GM10266 (cell line): ENCODE measurements around the gene GORASP1.

Source experiments
- DNase-seq: peaks from one replicate; pipeline ENCODE4 v3.0.0; 2012; ENCODE audit errors: extremely low spot score
- TF ChIP-seq, protein P1 (sequence below): IDR thresholded peaks from 2 replicates; pipeline ENCODE4 v1.5.1; 2012; ENCODE audit warnings: mild to moderate bottlenecking, low read depth; ENCODE audit not compliant: control insufficient read depth, insufficient read depth; ENCODE audit errors: missing control alignments

GORASP1 gene

DNA sequence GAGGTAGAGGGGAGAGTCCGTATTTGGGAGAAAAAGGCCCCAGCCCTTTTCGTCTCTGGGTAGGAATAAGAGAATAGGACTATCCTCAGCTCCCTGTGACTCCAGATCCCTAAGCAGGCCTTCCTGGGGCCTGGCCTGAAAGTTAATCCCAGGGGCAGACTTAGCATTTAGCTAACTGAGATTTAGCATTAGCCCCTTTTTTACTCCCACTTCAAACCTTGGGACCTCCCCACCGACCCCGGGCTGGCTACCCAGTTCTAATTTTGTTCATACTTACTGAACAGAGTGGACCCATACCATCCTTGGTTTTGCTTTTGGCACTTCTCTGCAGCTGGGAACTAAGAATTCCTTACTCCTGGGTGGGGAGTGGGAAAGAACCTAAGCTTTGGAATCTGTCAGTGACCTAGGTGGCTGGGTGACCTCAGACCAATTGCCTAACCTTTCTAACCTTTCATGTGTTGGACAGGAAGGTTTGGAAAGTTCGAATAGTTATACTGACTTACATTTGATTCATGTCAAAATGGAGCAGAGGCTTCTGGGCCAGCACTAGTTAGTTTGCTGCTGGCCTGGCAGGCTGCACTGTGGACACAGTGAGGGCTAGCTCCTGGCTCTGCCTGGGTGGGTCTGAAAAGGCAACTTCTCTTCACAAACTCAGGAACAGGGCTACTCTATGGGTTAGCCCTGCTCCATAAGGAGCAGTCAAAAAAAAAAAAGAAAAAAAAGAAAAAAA is 11.7 kb upstream of the GORASP1 start:
- TF ChIP-seq, protein P1, sequence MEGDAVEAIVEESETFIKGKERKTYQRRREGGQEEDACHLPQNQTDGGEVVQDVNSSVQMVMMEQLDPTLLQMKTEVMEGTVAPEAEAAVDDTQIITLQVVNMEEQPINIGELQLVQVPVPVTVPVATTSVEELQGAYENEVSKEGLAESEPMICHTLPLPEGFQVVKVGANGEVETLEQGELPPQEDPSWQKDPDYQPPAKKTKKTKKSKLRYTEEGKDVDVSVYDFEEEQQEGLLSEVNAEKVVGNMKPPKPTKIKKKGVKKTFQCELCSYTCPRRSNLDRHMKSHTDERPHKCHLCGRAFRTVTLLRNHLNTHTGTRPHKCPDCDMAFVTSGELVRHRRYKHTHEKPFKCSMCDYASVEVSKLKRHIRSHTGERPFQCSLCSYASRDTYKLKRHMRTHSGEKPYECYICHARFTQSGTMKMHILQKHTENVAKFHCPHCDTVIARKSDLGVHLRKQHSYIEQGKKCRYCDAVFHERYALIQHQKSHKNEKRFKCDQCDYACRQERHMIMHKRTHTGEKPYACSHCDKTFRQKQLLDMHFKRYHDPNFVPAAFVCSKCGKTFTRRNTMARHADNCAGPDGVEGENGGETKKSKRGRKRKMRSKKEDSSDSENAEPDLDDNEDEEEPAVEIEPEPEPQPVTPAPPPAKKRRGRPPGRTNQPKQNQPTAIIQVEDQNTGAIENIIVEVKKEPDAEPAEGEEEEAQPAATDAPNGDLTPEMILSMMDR, result no peak
- no peak for DNase-seq

DNA sequence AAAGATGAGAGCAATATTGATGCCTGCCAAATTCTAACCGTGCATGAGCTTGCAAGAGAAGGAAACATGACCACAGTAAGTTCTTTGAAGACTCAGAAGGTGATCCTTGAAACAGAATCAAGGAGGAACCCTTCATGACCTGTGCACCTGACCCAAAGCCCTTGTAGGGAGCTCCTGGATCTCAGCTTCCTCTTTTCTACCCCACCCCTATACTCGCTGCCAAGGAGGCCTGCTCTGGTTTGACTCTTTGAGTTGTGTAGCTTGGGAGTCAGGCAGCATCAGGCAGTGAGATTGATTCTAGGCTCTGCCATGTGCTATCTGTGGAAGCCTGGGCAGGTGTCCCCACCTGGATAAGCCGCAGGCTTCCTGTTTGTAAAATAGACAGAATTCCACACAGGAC is 10.7 kb upstream of the GORASP1 start:
- TF ChIP-seq, protein P1, result no peak
- DNase-seq, result no peak

DNA sequence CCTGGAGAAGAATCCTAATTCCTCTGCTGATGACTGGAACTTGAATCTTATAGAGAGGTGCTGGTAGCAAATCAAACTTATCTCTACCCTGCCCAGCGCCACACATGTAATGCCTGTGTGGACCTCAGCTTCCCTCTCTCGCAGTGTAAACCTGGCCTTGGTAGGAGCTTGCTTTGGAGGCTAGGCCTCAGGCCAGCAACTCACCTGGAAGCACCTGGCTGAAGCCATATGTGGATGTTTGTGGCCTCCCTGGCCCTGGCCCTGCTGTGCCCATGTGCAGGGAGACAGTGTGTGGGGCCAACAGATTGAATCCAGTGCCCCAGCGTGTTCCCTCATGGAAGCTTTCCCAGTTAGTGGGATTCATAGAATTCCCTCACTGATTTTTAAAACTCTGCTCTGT is 8.4 kb upstream of the GORASP1 start:
- no peak for DNase-seq
- TF ChIP-seq, protein P1, result no peak

DNA sequence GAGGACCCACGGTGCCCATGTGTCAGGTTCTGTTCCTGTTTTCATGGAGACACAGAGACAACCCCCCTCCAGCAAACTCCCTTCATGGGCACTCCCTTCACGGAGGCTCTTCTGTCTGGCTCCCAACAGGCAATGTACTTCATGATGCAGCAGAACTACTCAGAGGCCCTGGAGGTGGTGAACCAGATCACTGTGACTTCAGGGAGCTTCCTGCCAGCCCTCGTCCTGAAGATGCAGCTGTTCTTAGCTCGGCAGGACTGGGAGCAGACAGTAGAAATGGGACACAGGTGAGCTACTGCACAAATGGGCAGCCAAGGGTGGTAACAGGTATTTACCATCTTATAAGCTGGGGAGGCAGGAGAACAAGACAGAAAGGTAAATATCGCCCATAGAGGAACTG is 7.0 kb upstream of the GORASP1 start:
- TF ChIP-seq, protein P1, result no peak
- no peak for DNase-seq

DNA sequence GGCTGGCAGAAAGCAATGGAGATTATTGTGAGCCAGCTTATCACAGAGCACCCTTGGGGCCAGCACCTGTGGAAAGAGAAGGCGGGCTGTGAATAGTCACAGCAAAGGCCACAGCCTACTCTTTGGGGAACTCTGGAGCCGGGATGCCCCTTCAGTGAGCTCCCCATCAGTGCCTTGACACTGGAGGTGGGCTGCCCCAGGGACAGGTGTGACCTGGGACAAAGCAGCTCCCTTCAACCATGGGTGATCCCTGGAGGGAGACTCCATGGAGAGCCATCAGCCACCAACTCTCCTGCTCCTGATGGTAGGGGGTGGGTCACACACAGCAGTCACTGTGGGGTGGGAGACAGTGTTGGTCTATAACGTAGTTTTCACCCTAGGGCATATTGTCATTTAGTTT is 5.9 kb upstream of the GORASP1 start:
- TF ChIP-seq, protein P1, result no peak
- DNase-seq, result no peak

DNA sequence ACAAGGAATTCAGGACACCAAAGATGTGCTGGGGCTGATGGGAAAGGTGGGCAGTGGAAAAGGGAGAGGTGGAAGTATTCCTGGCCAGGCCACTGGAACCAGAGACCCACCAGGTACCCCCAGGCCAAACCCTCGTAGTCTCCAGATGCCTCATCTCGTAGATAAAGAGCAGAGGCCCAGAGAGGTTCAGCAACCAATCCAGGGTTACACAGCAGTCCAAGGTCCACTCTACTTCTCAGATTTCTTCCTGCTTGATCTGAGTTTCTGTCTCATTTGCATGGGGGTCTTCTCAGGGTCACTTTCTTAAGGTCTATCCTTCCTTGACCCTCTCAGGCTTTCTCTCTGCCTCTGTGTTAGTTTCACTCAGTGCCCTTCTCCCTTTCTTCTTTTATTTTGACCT is 5.1 kb upstream of the GORASP1 start:
- TF ChIP-seq, protein P1, result no peak
- no peak for DNase-seq

DNA sequence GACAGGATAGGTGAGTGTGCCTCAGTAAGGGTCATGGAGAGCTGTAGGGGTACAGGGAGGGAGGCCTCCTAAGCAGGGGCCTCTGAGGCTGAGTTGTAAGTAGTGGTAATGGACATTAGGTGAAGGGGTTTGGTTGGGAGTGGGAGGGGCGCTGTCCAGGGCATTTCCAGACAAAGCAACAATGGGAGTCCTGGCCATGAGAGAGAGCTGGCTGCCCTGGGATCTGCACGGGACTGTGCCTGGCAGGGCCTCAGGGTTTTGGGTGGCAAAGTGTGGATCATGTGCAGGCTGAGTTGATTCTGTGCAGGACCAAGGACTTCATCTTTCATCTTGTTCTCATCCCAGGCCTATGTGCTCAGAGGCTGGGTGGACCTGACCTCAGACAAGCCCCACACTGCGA is 4.7 kb upstream of the GORASP1 start:
- TF ChIP-seq, protein P1, result no peak
- no peak for DNase-seq
